Skeletal muscle cell (primary cell): Measurements from ENCODE around the gene FNDC1.
"Not testable (repeated sequence)": the region's sequence is repeated elsewhere in the genome, so short reads cannot be mapped to it uniquely, and the experiment has no call there.

Experiments
- DNase-seq: peaks from one replicate; pipeline ENCODE4 v3.0.0-alpha.2; 2010; ENCODE audit warnings: low read depth
- H3K4me3 ChIP-seq: 2 replicates; pipeline ENCODE4 v1.5.1; 2011; ENCODE audit warnings: low read depth, mild to moderate bottlenecking, control low read depth, low read length, moderate library complexity

The FNDC1 gene

GRCh38 chr6:159249128-159249527 lies 79.9 kb downstream of the FNDC1 start:
- H3K4me3 ChIP-seq, result no peak overlapping the region
- DNase-seq, result no peak

- no peak for DNase-seq
- H3K4me3 ChIP-seq, result no peak overlapping the region
These were observed 80.6 kb downstream of the FNDC1 start for GRCh38 chr6:159249752-159250151.

GRCh38 chr6:159250633-159251032 lies 81.4 kb downstream of the FNDC1 start:
- H3K4me3 ChIP-seq, result no peak overlapping the region
- DNase-seq, result no peak

- peak; percentile 7 for DNase-seq
- H3K4me3 ChIP-seq, result peak overlapping the region; percentile 15
These were observed 83.8 kb downstream of the FNDC1 start for GRCh38 chr6:159252955-159253508.

GRCh38 chr6:159254186-159254585 lies 85.0 kb downstream of the FNDC1 start:
- no peak for DNase-seq

GRCh38 chr6:159255434-159255951 lies 86.3 kb downstream of the FNDC1 start:
- DNase-seq, result no peak

More at GRCh38 chr6:159254186-159254585, 85.0 kb downstream of the FNDC1 start:
- no peak overlapping the region for H3K4me3 ChIP-seq

GRCh38 chr6:159256128-159256527 lies 86.9 kb downstream of the FNDC1 start:
- H3K4me3 ChIP-seq, result no peak overlapping the region
- no peak for DNase-seq

More at GRCh38 chr6:159255434-159255951, 86.3 kb downstream of the FNDC1 start:
- no peak overlapping the region for H3K4me3 ChIP-seq

GRCh38 chr6:159257846-159258245 lies 88.6 kb downstream of the FNDC1 start:
- no peak for DNase-seq
- H3K4me3 ChIP-seq, result no peak overlapping the region

GRCh38 chr6:159259441-159260125 lies 90.4 kb downstream of the FNDC1 start:
- DNase-seq, result no peak
- no peak overlapping the region for H3K4me3 ChIP-seq

GRCh38 chr6:159260208-159260607 lies 91.0 kb downstream of the FNDC1 start:
- no peak for DNase-seq
- H3K4me3 ChIP-seq, result no peak overlapping the region

GRCh38 chr6:159261995-159262394 lies 92.8 kb downstream of the FNDC1 start:
- no peak for DNase-seq

GRCh38 chr6:159262586-159262985 lies 93.4 kb downstream of the FNDC1 start:
- H3K4me3 ChIP-seq, result no peak overlapping the region
- DNase-seq, result no peak

More at GRCh38 chr6:159261995-159262394, 92.8 kb downstream of the FNDC1 start:
- no peak overlapping the region for H3K4me3 ChIP-seq

GRCh38 chr6:159267165-159267564 lies 98.0 kb downstream of the FNDC1 start:
- DNase-seq, result no peak

GRCh38 chr6:159268511-159268910 lies 99.3 kb downstream of the FNDC1 start:
- DNase-seq, result no peak
- no peak overlapping the region for H3K4me3 ChIP-seq

More at GRCh38 chr6:159267165-159267564, 98.0 kb downstream of the FNDC1 start:
- H3K4me3 ChIP-seq, result no peak overlapping the region

- H3K4me3 ChIP-seq, result no peak overlapping the region
- DNase-seq, result no peak
These were observed 102.1 kb downstream of the FNDC1 start for GRCh38 chr6:159271257-159271656.

- H3K4me3 ChIP-seq, result no peak overlapping the region
- no peak for DNase-seq
These were observed 109.4 kb downstream of the FNDC1 start for GRCh38 chr6:159278626-159279025.

GRCh38 chr6:159279790-159280277 lies 110.6 kb downstream of the FNDC1 start:
- H3K4me3 ChIP-seq, result no peak overlapping the region
- no peak for DNase-seq

- DNase-seq, result no peak
- no peak overlapping the region for H3K4me3 ChIP-seq
These were observed 113.2 kb downstream of the FNDC1 start for GRCh38 chr6:159282421-159282820.

- H3K4me3 ChIP-seq, DNase-seq: not testable (repeated sequence)
These were observed 115.5 kb downstream of the FNDC1 start for GRCh38 chr6:159284661-159285060.

- no peak for DNase-seq
- no peak overlapping the region for H3K4me3 ChIP-seq
These were observed 129.6 kb downstream of the FNDC1 start for GRCh38 chr6:159298840-159299239.

GRCh38 chr6:159299566-159299965 lies 130.4 kb downstream of the FNDC1 start:
- DNase-seq, result no peak
- H3K4me3 ChIP-seq, result no peak overlapping the region
